ENCODE measurements around the gene TMEM117. TPM values are rescaled to one million over a fixed set of nuclear protein-coding genes. Genes with fewer than 3 reads are reported as not detected.

TMEM117 gene
- polyA plus RNA-seq, 1 donor (not counting 4 experiments of a cell fraction or from before 2014, with no cell fraction given), result 8.5 TPM

- Histone ChIP-seq H3K9me1 (ENCODE audit: control insufficient read depth, extremely low read depth, insufficient read depth, low read length) (no peaks in the 10 kb centered on the region), H3K4me2 (ENCODE audit: control insufficient read depth, extremely low read depth, insufficient read depth, low read depth, low read length) (peak overlapping the region; percentile 80), H3K9ac (ENCODE audit: control insufficient read depth, extremely low read depth, insufficient read depth, low read length) (peak overlapping the region; percentile 60), H3K27ac (ENCODE audit: control insufficient read depth, insufficient read depth, low read length) (peak overlapping the region; percentile 77), H2AFZ (ENCODE audit: control insufficient read depth, low read length) (peak overlapping the region; percentile 76), H3K79me2 (ENCODE audit: control insufficient read depth, insufficient read depth, low read length) (no peaks in the 10 kb centered on the region), H3K4me1 (ENCODE audit: control insufficient read depth, extremely low read depth, insufficient read depth, low read length) (peaks cover 21% of the 10 kb centered on the region), H3K36me3 (ENCODE audit: control insufficient read depth in 2 of 2, extremely low read depth in 1 of 2, insufficient read depth in 2 of 2, low read length in 2 of 2) (no peaks in the 10 kb centered on the region), H3K4me3 (ENCODE audit: control insufficient read depth in 2 of 3, extremely low read depth in 1 of 3, insufficient read depth in 2 of 3, low read depth in 1 of 3, low read length in 3 of 3) (peak overlapping the region in 2 of 3 experiments; percentile 30 to 45), H3K27me3 (ENCODE audit: control insufficient read depth, extremely low read depth, insufficient read depth, low read length) (no peaks in the 10 kb centered on the region), H4K20me1 (ENCODE audit: control insufficient read depth, extremely low read depth, insufficient read depth, low read length) (no peaks in the 10 kb centered on the region), H3K9me3 (ENCODE audit: control insufficient read depth, low read depth, low read length) (no peaks in the 10 kb centered on the region)
- DNase-seq (ENCODE audit: low read depth, low spot score) (no peak), FAIRE-seq (peak; percentile 73)
- dilution Hi-C loops (cut with MboI; ENCODE audit: extremely low pct_ligation_motif_present, low sequenced_read_pairs), result no loop called here
- TF ChIP-seq CTCF (optimal IDR thresholded peaks at IDR 0.05 in 1 of 3, IDR thresholded peaks at IDR 0.05 in 1 of 3, conservative IDR thresholded peaks at IDR 0.05 in 1 of 3; ENCODE audit: extremely low read depth in 1 of 3, insufficient read depth in 2 of 3, low read length in 3 of 3) (no peak), EZH2 (IDR thresholded peaks at IDR 0.05; ENCODE audit: low read length) (no peak)
Observed at GRCh38 chr12:43861015-43861839, 25.3 kb downstream of the TMEM117 start.

- dilution Hi-C loops (cut with MboI; ENCODE audit: extremely low pct_ligation_motif_present, low sequenced_read_pairs), result no loop called here
- H3K9ac ChIP-seq (ENCODE audit: control insufficient read depth, extremely low read depth, insufficient read depth, low read length), result peak overlapping the region; percentile 60
- H3K27me3 ChIP-seq (ENCODE audit: control insufficient read depth, extremely low read depth, insufficient read depth, low read length), result no peaks in the 10 kb centered on the region
- H3K36me3 ChIP-seq (ENCODE audit: control insufficient read depth in 2 of 2, extremely low read depth in 1 of 2, insufficient read depth in 2 of 2, low read length in 2 of 2), result no peaks in the 10 kb centered on the region
- DNase-seq (ENCODE audit: low read depth, low spot score) (no peak), FAIRE-seq (peak; percentile 84)
- H4K20me1 ChIP-seq (ENCODE audit: control insufficient read depth, extremely low read depth, insufficient read depth, low read length), result no peaks in the 10 kb centered on the region
- H3K4me2 ChIP-seq (ENCODE audit: control insufficient read depth, extremely low read depth, insufficient read depth, low read depth, low read length), result peak overlapping the region; percentile 80
- peak overlapping the region; percentile 77 for H3K27ac ChIP-seq (ENCODE audit: control insufficient read depth, insufficient read depth, low read length)
- no peaks in the 10 kb centered on the region for H3K9me1 ChIP-seq (ENCODE audit: control insufficient read depth, extremely low read depth, insufficient read depth, low read length)
- peak overlapping the region; percentile 76 for H2AFZ ChIP-seq (ENCODE audit: control insufficient read depth, low read length)
- peak overlapping the region in 1 of 3 experiments; percentile 19 for H3K4me3 ChIP-seq (ENCODE audit: control insufficient read depth in 2 of 3, extremely low read depth in 1 of 3, insufficient read depth in 2 of 3, low read depth in 1 of 3, low read length in 3 of 3)
- no peaks in the 10 kb centered on the region for H3K9me3 ChIP-seq (ENCODE audit: control insufficient read depth, low read depth, low read length)
- peaks cover 21% of the 10 kb centered on the region for H3K4me1 ChIP-seq (ENCODE audit: control insufficient read depth, extremely low read depth, insufficient read depth, low read length)
- TF ChIP-seq EZH2 (IDR thresholded peaks at IDR 0.05; ENCODE audit: low read length), result no peak
- TF ChIP-seq CTCF (optimal IDR thresholded peaks at IDR 0.05 in 1 of 3, IDR thresholded peaks at IDR 0.05 in 1 of 3, conservative IDR thresholded peaks at IDR 0.05 in 1 of 3; ENCODE audit: extremely low read depth in 1 of 3, insufficient read depth in 2 of 3, low read length in 3 of 3), result no peak
- no peaks in the 10 kb centered on the region for H3K79me2 ChIP-seq (ENCODE audit: control insufficient read depth, insufficient read depth, low read length)
Observed at GRCh38 chr12:43861840-43862150, 25.9 kb downstream of the TMEM117 start.

Data from keratinocyte (primary cell).